SK-N-SH (cell line): Measurements from ENCODE around the gene REXO1. TPM values are rescaled to one million over a fixed set of nuclear protein-coding genes. Genes with fewer than 3 reads are reported as not detected.

Experiments
- CTCF ChIA-PET: fragments of 300-600, 350-600 bp; formaldehyde crosslinking; extraction: SDS; loops from one replicate; lab custom pipeline; 2021; lab: Yijun Ruan, JAX
- POLR2A ChIA-PET: fragments of 350-600 bp; sonication (Branson Sonifier 250); formaldehyde crosslinking; extraction: SDS; loops from one replicate; lab custom pipeline; 2020; ENCODE audit warnings: antibody characterized with exemption, inconsistent platforms; lab: Yijun Ruan, JAX
- DNase-seq: peaks from one replicate; pipeline ENCODE4 v3.0.0; 2012
- H2AFZ ChIP-seq: fragments of 200-600 bp; sonication (generic); 2 replicates; pipeline ENCODE4 v1.8.1; 2016; ENCODE audit warnings: antibody characterized with exemption, mild to moderate bottlenecking, low read depth
- H3F3A ChIP-seq: fragments of 200-600 bp; sonication (generic); replicated peaks from 2 replicates; pipeline ENCODE3; 2016; ENCODE audit warnings: antibody characterized with exemption, mild to moderate bottlenecking; ENCODE audit not compliant: insufficient read depth
- H3K27ac ChIP-seq, 2 experiments: fragments of 200-500 bp in 1 of 2; fragments of 200-600 bp in 1 of 2; sonication (Bioruptor generic) in 1 of 2; sonication (generic), shearing (Covaris generic) in 1 of 2; 2 replicates each; pipeline versions ENCODE4 v1.5.1 to v1.6.1; 2014 to 2016; ENCODE audit warnings: low read depth in 2 of 2, inconsistent platforms in 1 of 2, low read length in 1 of 2, mild to moderate bottlenecking in 1 of 2, mixed read lengths in 1 of 2
- H3K27me3 ChIP-seq: fragments of 200-600 bp; sonication (generic), shearing (Covaris generic); 2 replicates; pipeline ENCODE4 v1.6.1; 2016; ENCODE audit warnings: mixed run types; ENCODE audit not compliant: insufficient read depth
- H3K36me3 ChIP-seq, 2 experiments: fragments of 200-500 bp in 1 of 2; fragments of 200-600 bp in 1 of 2; sonication (Bioruptor generic) in 1 of 2; sonication (generic) in 1 of 2; replicated peaks in 1 of 2; 2 replicates each; pipeline versions ENCODE3 to v1.5.1; 2014 to 2016; ENCODE audit warnings: low read length in 1 of 2, mild to moderate bottlenecking in 1 of 2; ENCODE audit not compliant: insufficient read depth in 2 of 2, control insufficient read depth in 1 of 2
- H3K4me1 ChIP-seq, 2 experiments: fragments of 200-500 bp in 1 of 2; fragments of 200-600 bp in 1 of 2; sonication (Bioruptor generic) in 1 of 2; sonication (generic), shearing (Covaris generic) in 1 of 2; 2 replicates each; pipeline versions ENCODE4 v1.5.1 to v1.6.1; 2014 to 2016; ENCODE audit warnings: low read depth in 1 of 2, low read length in 1 of 2, mixed run types in 1 of 2; ENCODE audit not compliant: insufficient read depth in 2 of 2, control insufficient read depth in 1 of 2
- H3K4me2 ChIP-seq: fragments of 200-600 bp; sonication (generic), shearing (Covaris generic); 2 replicates; pipeline ENCODE4 v1.6.1; 2017; ENCODE audit warnings: mixed run types
- H3K4me3 ChIP-seq, 2 experiments: fragments of 200-500 bp in 1 of 2; fragments of 200-600 bp in 1 of 2; sonication (Bioruptor generic) in 1 of 2; sonication (generic), shearing (Covaris generic) in 1 of 2; 2 replicates each; pipeline versions ENCODE4 v1.5.1 to v1.8.1; 2014 to 2016; ENCODE audit warnings: low read depth in 2 of 2, inconsistent platforms in 1 of 2, low read length in 1 of 2, mild to moderate bottlenecking in 1 of 2, mixed read lengths in 1 of 2, moderate library complexity in 1 of 2
- H3K79me2 ChIP-seq: fragments of 200-600 bp; sonication (generic); 2 replicates; pipeline ENCODE4 v1.8.1; 2017; ENCODE audit warnings: mild to moderate bottlenecking; ENCODE audit not compliant: insufficient read depth
- H3K9ac ChIP-seq: fragments of 200-600 bp; sonication (generic); 2 replicates; pipeline ENCODE4 v1.6.1; 2017; ENCODE audit warnings: mixed run types
- H3K9me2 ChIP-seq: fragments of 200-600 bp; sonication (generic); 2 replicates; pipeline ENCODE4 v1.6.1; 2017; ENCODE audit warnings: mixed run types
- H3K9me3 ChIP-seq: fragments of 200-600 bp; sonication (generic); 2 replicates; pipeline ENCODE4 v1.6.1; 2017; ENCODE audit warnings: mixed run types, mild to moderate bottlenecking, moderate library complexity
- H4K20me1 ChIP-seq: fragments of 200-600 bp; sonication (generic); 2 replicates; pipeline ENCODE4 v1.6.1; 2017; ENCODE audit warnings: mild to moderate bottlenecking, mixed run types; ENCODE audit not compliant: insufficient read depth
- CHD2 ChIP-seq: fragments of 150-350 bp; IDR thresholded peaks from 2 replicates; pipeline ENCODE4 v1.6.1; 2018; ENCODE audit warnings: low read length; ENCODE audit not compliant: partially characterized antibody
- EZH2phosphoT487 ChIP-seq: fragments of 200-600 bp; sonication (generic); IDR thresholded peaks from 2 replicates; pipeline ENCODE4 v1.6.1; 2017; ENCODE audit warnings: low read depth, mixed run types, mild to moderate bottlenecking, antibody characterized with exemption, moderate library complexity, borderline replicate concordance
- GABPA ChIP-seq: IDR thresholded peaks from 2 replicates; pipeline ENCODE4 v1.4.0; 2012; ENCODE audit warnings: low read depth, mild to moderate bottlenecking
- MAX ChIP-seq: IDR thresholded peaks from 2 replicates; pipeline ENCODE4 v1.4.0; 2012; ENCODE audit warnings: low read depth
- MXI1 ChIP-seq: IDR thresholded peaks from 2 replicates; pipeline ENCODE4 v1.6.1; 2012; ENCODE audit warnings: mild to moderate bottlenecking, low read depth, low read length, improper control_type of control experiment
- PBX3 ChIP-seq: IDR thresholded peaks from 2 replicates; pipeline ENCODE4; 2012
- POLR2AphosphoS5 ChIP-seq: IDR thresholded peaks from 2 replicates; pipeline ENCODE4 v1.6.1; 2012; ENCODE audit warnings: low read depth, low read length
- RXRA ChIP-seq: IDR thresholded peaks from 2 replicates; pipeline ENCODE4 v1.4.0; 2012; ENCODE audit warnings: low read depth, mild to moderate bottlenecking, borderline replicate concordance
- SIN3A ChIP-seq: IDR thresholded peaks from 2 replicates; pipeline ENCODE4 v1.6.1; 2012; ENCODE audit warnings: low read depth, mild to moderate bottlenecking, low read length, moderate library complexity, borderline replicate concordance
- SMC3 ChIP-seq: IDR thresholded peaks from 2 replicates; pipeline ENCODE4 v1.6.1; 2012; ENCODE audit warnings: low read depth, low read length, improper control_type of control experiment
- WGBS: methylation state at CpG from one replicate; pipeline ENCODE4 v1.1.6; 2017; ENCODE audit warnings: low lambda C conversion rate; 5-methylcytosine and 5-hydroxymethylcytosine counted together
- polyA plus RNA-seq, 3 experiments: library from polyadenylated mRNA; depleted of rRNA; stranded (reverse); fragments of >200 nt; gene quantifications; 2 replicates each; pipeline ENCODE4 v1.2.3, GENCODE V29; 2012
- TF ChIP-seq, protein P1 (sequence below): fragments of 150-350 bp; IDR thresholded peaks from 2 replicates; pipeline ENCODE4 v1.6.1; 2017; ENCODE audit warnings: antibody characterized with exemption, low read length, low read depth, borderline replicate concordance

REXO1 gene
- polyA plus RNA-seq, 1 of the 3 experiments (the other 2 are of a cell fraction) = 18.8 TPM

DNA sequence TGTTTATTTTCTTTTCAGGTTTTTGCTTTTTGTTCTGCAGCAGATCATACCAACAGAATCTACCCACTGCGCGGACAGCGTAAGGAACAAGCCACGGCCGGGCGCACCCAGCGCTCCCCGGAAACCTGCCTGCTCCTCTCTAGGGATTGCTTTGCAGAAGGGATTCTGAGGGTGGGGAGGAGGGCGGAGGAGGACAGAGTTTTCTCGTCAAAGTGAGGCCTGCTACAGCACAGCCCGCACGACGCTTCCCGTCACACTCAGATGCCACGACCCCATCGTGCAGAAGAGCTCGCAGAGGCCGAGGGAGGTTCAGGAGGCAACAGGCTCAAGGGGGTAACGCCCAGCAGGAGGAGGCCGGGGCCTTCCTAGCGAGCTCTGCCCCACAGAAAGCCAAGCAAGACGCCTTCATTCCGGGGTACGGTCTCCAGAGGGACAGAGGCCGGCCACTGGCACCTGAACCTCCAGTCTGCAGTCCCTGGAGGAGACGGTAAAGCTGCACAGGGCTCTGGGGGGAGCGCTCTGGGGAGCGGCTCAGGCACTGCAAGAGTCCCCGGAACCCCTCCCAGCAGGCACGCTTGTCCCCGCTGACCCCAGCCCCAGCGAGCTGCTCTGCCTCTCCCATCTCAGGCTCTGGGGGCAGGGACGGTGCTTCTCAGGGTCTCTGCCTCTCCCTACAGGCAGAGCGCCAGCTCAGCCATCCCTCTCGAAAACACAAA is 6.9 kb downstream of the REXO1 start (continued):
- TF ChIP-seq PBX3 (no peak), MXI1 (no peak), CHD2 (no peak), SIN3A (no peak), GABPA (no peak), RXRA (no peak)

DNA sequence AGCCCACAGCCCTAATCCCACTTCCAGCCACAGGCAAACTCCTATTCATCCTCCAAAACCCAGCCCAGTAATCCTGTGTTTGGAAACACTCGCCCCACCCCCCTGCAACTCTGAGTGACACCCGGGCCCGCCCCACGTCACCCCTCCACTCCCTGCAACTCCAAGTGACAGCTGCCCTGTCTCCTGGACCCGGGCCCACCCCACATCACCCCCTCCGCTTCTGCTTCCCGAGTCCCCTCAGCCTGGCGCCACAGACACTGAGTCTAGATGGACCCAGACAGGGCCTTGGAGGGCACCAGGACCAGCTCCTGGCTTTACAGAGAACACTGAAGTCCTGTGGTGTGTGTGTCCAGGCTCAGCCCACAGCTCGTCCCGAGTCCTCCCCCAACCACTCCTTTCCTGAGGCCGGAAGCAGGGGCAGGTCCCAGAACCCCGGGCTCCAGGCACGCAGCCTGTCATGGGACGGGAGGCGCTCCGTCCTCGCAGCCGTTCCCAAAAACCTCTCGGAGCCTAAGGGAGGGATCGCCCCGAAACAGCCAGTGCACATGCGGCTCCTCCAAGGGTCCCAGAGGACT is 7.7 kb downstream of the REXO1 start:
- no peaks in the 10 kb centered on the region for H3K9me3 ChIP-seq
- POLR2A ChIA-PET = no interaction called here
- TF ChIP-seq EZH2phosphoT487 (no peak), SMC3 (no peak), MAX (no peak), POLR2AphosphoS5 (no peak)
- TF ChIP-seq, protein P1, sequence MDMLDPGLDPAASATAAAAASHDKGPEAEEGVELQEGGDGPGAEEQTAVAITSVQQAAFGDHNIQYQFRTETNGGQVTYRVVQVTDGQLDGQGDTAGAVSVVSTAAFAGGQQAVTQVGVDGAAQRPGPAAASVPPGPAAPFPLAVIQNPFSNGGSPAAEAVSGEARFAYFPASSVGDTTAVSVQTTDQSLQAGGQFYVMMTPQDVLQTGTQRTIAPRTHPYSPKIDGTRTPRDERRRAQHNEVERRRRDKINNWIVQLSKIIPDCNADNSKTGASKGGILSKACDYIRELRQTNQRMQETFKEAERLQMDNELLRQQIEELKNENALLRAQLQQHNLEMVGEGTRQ = no peak
- TF ChIP-seq, all 33 proteins: peak for 0
- peaks cover 0 to 7% of the 10 kb centered on the region in 2 experiments for H3K36me3 ChIP-seq
- H2AFZ ChIP-seq = no peak overlapping the region
- no peak overlapping the region for H3K4me3 ChIP-seq
- no peak for DNase-seq
- H3K9ac ChIP-seq = no peak overlapping the region
- WGBS = 95% methylated on average over 16 of the region's 22 CpGs
- no peaks in the 10 kb centered on the region for H3K9me2 ChIP-seq
- H3K4me2 ChIP-seq = no peak overlapping the region
- peaks cover 0 to 12% of the 10 kb centered on the region in 2 experiments; a peak in 1 of 4 replicates for H3K4me1 ChIP-seq
- no peaks in the 10 kb centered on the region for H3F3A ChIP-seq
- peaks cover 99% of the 10 kb centered on the region for H3K79me2 ChIP-seq
- CTCF ChIA-PET = interaction anchor here (15.0 kb wide), 1 partner anchor 13 kb away, joined by 188 read pairs; no protein-coding TSS in a partner anchor
- no peaks in the 10 kb centered on the region for H3K27me3 ChIP-seq
- peaks cover 99% of the 10 kb centered on the region for H4K20me1 ChIP-seq
- H3K27ac ChIP-seq = no peak overlapping the region
